H54 (cell line): ENCODE measurements around the gene CENPB.

Experiments used
- DNase-seq: peaks from one replicate; pipeline ENCODE4 v3.0.0; 2011; ENCODE audit warnings: low spot score, mixed read lengths; ENCODE audit not compliant: insufficient read length
- FAIRE-seq: peaks from 3 replicates; lab custom pipeline; 2011; peaks lifted over from hg19 to GRCh38; lab: Jason Lieb, UNC
- POLR2A ChIP-seq: IDR thresholded peaks from 2 replicates; pipeline ENCODE4 v1.6.1; 2011; ENCODE audit warnings: low read depth, mild to moderate bottlenecking, low read length

The CENPB gene

GRCh38 chr20:3759316-3759823, 27.2 kb downstream of the CENPB start:
- FAIRE-seq (no peak), DNase-seq (no peak)
- TF ChIP-seq POLR2A, result no peak

GRCh38 chr20:3758566-3758965, 28.0 kb downstream of the CENPB start:
- no peak for FAIRE-seq
- TF ChIP-seq POLR2A, result no peak

GRCh38 chr20:3757268-3757667, 29.3 kb downstream of the CENPB start:
- TF ChIP-seq POLR2A, result no peak
- FAIRE-seq (no peak), DNase-seq (no peak)

More at GRCh38 chr20:3758566-3758965, 28.0 kb downstream of the CENPB start:
- DNase-seq, result no peak

- FAIRE-seq, result no peak
- no peak for DNase-seq
- no peak for TF ChIP-seq POLR2A
Observed at GRCh38 chr20:3755814-3756480, 30.6 kb downstream of the CENPB start.

GRCh38 chr20:3755269-3755668, 31.3 kb downstream of the CENPB start:
- FAIRE-seq, result no peak
- TF ChIP-seq POLR2A, result no peak
- no peak for DNase-seq

- TF ChIP-seq POLR2A, result no peak
- DNase-seq, result no peak
- FAIRE-seq, result no peak
Observed at GRCh38 chr20:3754276-3754630, 32.3 kb downstream of the CENPB start.

- no peak for TF ChIP-seq POLR2A
- FAIRE-seq, result no peak
- no peak for DNase-seq
Observed at GRCh38 chr20:3753501-3754275, 32.9 kb downstream of the CENPB start.

GRCh38 chr20:3753098-3753497, 33.4 kb downstream of the CENPB start:
- no peak for TF ChIP-seq POLR2A
- no peak for FAIRE-seq
- DNase-seq, result peak; percentile 85

- FAIRE-seq, result no peak
- no peak for DNase-seq
- no peak for TF ChIP-seq POLR2A
Observed at GRCh38 chr20:3752386-3752759, 34.2 kb downstream of the CENPB start.

- DNase-seq, result no peak
- no peak for TF ChIP-seq POLR2A
- no peak for FAIRE-seq
Observed at GRCh38 chr20:3751675-3752385, 34.7 kb downstream of the CENPB start.

- no peak for TF ChIP-seq POLR2A
- no peak for DNase-seq
- FAIRE-seq, result no peak
Observed at GRCh38 chr20:3751305-3751674, 35.2 kb downstream of the CENPB start.

- peak; percentile 54 for DNase-seq
- FAIRE-seq, result no peak
- no peak for TF ChIP-seq POLR2A
Observed at GRCh38 chr20:3749689-3750531, 36.6 kb downstream of the CENPB start.

- no peak for TF ChIP-seq POLR2A
- DNase-seq, result no peak
- FAIRE-seq, result no peak
Observed at GRCh38 chr20:3749087-3749688, 37.4 kb downstream of the CENPB start.
